Smooth muscle cell (in vitro differentiated cells): Measurements from ENCODE around the gene IFI44L. TPM values are rescaled to one million over a fixed set of nuclear protein-coding genes. Genes with fewer than 3 reads are reported as not detected.
A peak's percentile ranks its signal among the peaks of the same experiment; 100 is the strongest.

Source experiments
- DNase-seq: peaks from one replicate; lab custom pipeline; 2025; ENCODE audit not compliant: unreplicated experiment; lab: John Stamatoyannopoulos, UW
- H2AFZ ChIP-seq: fragments of 200-600 bp; sonication (generic); 2 replicates; pipeline ENCODE4 v1.6.0; 2016; ENCODE audit warnings: antibody characterized with exemption, low read depth, mild to moderate bottlenecking
- H3F3A ChIP-seq: fragments of 200-600 bp; sonication (generic); 2 replicates; pipeline ENCODE4 v1.6.0; 2017; ENCODE audit warnings: antibody characterized with exemption, low read depth
- H3K27ac ChIP-seq: fragments of 200-600 bp; sonication (generic); 2 replicates; pipeline ENCODE4 v1.5.1; 2016; ENCODE audit warnings: low read depth, mild to moderate bottlenecking
- H3K27me3 ChIP-seq: fragments of 200-600 bp; sonication (generic); 2 replicates; pipeline ENCODE4 v1.6.1; 2016; ENCODE audit warnings: low read depth, mild to moderate bottlenecking
- H3K36me3 ChIP-seq: fragments of 200-600 bp; sonication (generic); 2 replicates; pipeline ENCODE4 v1.5.1; 2016; ENCODE audit warnings: low read depth
- H3K4me1 ChIP-seq: fragments of 200-600 bp; sonication (generic); 2 replicates; pipeline ENCODE4 v1.5.1; 2016; ENCODE audit warnings: low read depth
- H3K4me2 ChIP-seq: fragments of 200-600 bp; sonication (generic); 2 replicates; pipeline ENCODE4 v1.6.0; 2016; ENCODE audit warnings: mild to moderate bottlenecking
- H3K4me3 ChIP-seq: fragments of 200-600 bp; sonication (generic); 2 replicates; pipeline ENCODE4 v1.5.1; 2016; ENCODE audit warnings: mild to moderate bottlenecking
- H3K79me2 ChIP-seq: fragments of 200-600 bp; sonication (generic); 2 replicates; pipeline ENCODE4 v1.6.0; 2016; ENCODE audit warnings: low read depth, mild to moderate bottlenecking
- H3K9ac ChIP-seq: fragments of 200-600 bp; sonication (generic); 2 replicates; pipeline ENCODE4 v1.6.0; 2016; ENCODE audit warnings: low read depth
- H3K9me3 ChIP-seq: fragments of 200-600 bp; sonication (generic); replicated peaks from 2 replicates; pipeline ENCODE4 v1.5.1; 2016; ENCODE audit warnings: low read depth
- H4K20me1 ChIP-seq: fragments of 200-600 bp; sonication (generic); 2 replicates; pipeline ENCODE4 v1.6.0; 2016; ENCODE audit warnings: low read depth
- CTCF ChIP-seq: fragments of 200-600 bp; sonication (generic); IDR thresholded peaks from 2 replicates; pipeline ENCODE4 v1.5.1; 2017; ENCODE audit warnings: borderline replicate concordance, mild to moderate bottlenecking, antibody characterized with exemption; ENCODE audit not compliant: insufficient read depth, poor library complexity, severe bottlenecking
- WGBS: methylation state at CpG from one replicate; pipeline ENCODE4 v1.1.7; 2016; ENCODE audit warnings: low lambda C conversion rate; 5-methylcytosine and 5-hydroxymethylcytosine counted together
- polyA plus RNA-seq: library from polyadenylated mRNA; unstranded; fragments of >200 nt; fragmentation: Nextera tagmentation; extraction: Ambion mirVana; gene quantifications from 2 replicates; pipeline ENCODE4 v1.2.1, GENCODE V29; 2016
- total RNA-seq: library from RNA; depleted of rRNA; stranded (reverse); fragments of >200 nt; gene quantifications from 2 replicates; pipeline ENCODE4 v1.2.3, GENCODE V29; 2014

IFI44L gene
- total and polyA plus RNA-seq, 2 experiments from 2014 or later, result not detected

- Histone ChIP-seq H3K9ac (no peak overlapping the region), H3K4me3 (no peak overlapping the region), H3K4me1 (no peaks in the 10 kb centered on the region), H3K4me2 (no peak overlapping the region), H3K79me2 (no peaks in the 10 kb centered on the region), H4K20me1 (no peaks in the 10 kb centered on the region), H3K27me3 (no peaks in the 10 kb centered on the region), H3K9me3 (no peaks in the 10 kb centered on the region), H3K27ac (no peak overlapping the region), H3F3A (no peaks in the 10 kb centered on the region), H2AFZ (no peak overlapping the region), H3K36me3 (no peaks in the 10 kb centered on the region)
- no peak for TF ChIP-seq CTCF
- DNase-seq, result no peak
- 87% methylated on average over 4 of the region's 4 CpGs for WGBS
Observed at GRCh38 chr1:78641558-78641957, 21.3 kb downstream of the IFI44L start.

- H3K79me2 ChIP-seq, result no peaks in the 10 kb centered on the region
- WGBS, result 53% methylated on average over 1 of the region's 1 CpG
- no peak overlapping the region for H3K27ac ChIP-seq
- H2AFZ ChIP-seq, result no peak overlapping the region
- H3K9me3 ChIP-seq, result no peaks in the 10 kb centered on the region
- H3K9ac ChIP-seq, result no peak overlapping the region
- no peaks in the 10 kb centered on the region for H4K20me1 ChIP-seq
- DNase-seq, result no peak
- H3K4me1 ChIP-seq, result no peaks in the 10 kb centered on the region
- TF ChIP-seq CTCF, result no peak
- no peak overlapping the region for H3K4me3 ChIP-seq
- no peak overlapping the region for H3K4me2 ChIP-seq
- no peaks in the 10 kb centered on the region for H3K27me3 ChIP-seq
- no peaks in the 10 kb centered on the region for H3K36me3 ChIP-seq
- H3F3A ChIP-seq, result no peaks in the 10 kb centered on the region
Observed at GRCh38 chr1:78645723-78646122, 25.5 kb downstream of the IFI44L start.

DNA sequence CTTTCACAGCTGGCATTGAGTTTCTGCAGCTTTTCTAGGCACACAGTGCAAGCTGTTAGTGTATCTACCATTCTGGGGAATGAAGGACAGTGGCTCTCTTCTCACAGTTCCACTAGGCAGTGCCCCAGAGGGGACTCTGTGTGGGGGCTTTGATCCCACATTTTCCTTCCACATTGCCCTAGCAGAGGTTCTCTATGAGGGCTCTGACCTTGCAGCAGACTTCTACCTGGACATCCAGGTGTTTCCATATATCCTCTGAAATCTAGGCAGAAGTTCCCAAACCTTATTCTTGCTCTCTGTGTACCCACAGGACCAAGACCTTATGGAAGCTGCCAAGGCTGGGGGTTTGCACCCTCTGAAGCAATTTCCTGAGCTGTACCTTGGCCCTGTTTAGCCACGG is 27.0 kb downstream of the IFI44L start:
- H3K4me2 ChIP-seq, result no peak overlapping the region
- no peaks in the 10 kb centered on the region for H3K9me3 ChIP-seq
- H3K4me1 ChIP-seq, result no peaks in the 10 kb centered on the region
- no peaks in the 10 kb centered on the region for H3K36me3 ChIP-seq
- H3K27me3 ChIP-seq, result no peaks in the 10 kb centered on the region
- H2AFZ ChIP-seq, result no peak overlapping the region
- no peaks in the 10 kb centered on the region for H3F3A ChIP-seq
- no peak overlapping the region for H3K4me3 ChIP-seq
- WGBS, result 100% methylated on average over 1 of the region's 1 CpG
- H3K9ac ChIP-seq, result no peak overlapping the region
- no peak overlapping the region for H3K27ac ChIP-seq
- no peaks in the 10 kb centered on the region for H4K20me1 ChIP-seq
- no peak for TF ChIP-seq CTCF
- no peak for DNase-seq
- H3K79me2 ChIP-seq, result no peaks in the 10 kb centered on the region

- TF ChIP-seq CTCF, result no peak
- Histone ChIP-seq H3K27me3 (peaks cover 6% of the 10 kb centered on the region), H2AFZ (peak within 1 kb of the TSS; percentile 43), H3K9ac (no peak within 1 kb of the TSS), H4K20me1 (no peaks in the 10 kb centered on the region), H3K27ac (no peak within 1 kb of the TSS), H3K4me3 (peak within 1 kb of the TSS; percentile 24), H3K4me1 (no peaks in the 10 kb centered on the region), H3K4me2 (no peak within 1 kb of the TSS), H3K36me3 (no peaks in the 10 kb centered on the region), H3K9me3 (no peaks in the 10 kb centered on the region), H3K79me2 (no peaks in the 10 kb centered on the region), H3F3A (no peaks in the 10 kb centered on the region)
- no peak for DNase-seq
Observed at GRCh38 chr1:78649628-78650027, 29.4 kb downstream of the IFI44L start, which contains the start of gene IFI44. Gene IFI44, plus strand, starts transcription at chr1:78649831. Its CDS starts 365 bp downstream, at chr1:78650196.
